GM23248 (cell line): ENCODE results near the gene POFUT2.
"Not testable (repeated sequence)": the region's sequence is repeated elsewhere in the genome, so short reads cannot be mapped to it uniquely, and the experiment has no call there.

ENCODE experiments used
- EZH2 ChIP-seq: fragments of 200-600 bp; sonication (generic); IDR thresholded peaks from 2 replicates; pipeline ENCODE4 v1.6.1; 2018; ENCODE audit warnings: antibody characterized with exemption, mild to moderate bottlenecking; ENCODE audit not compliant: insufficient read depth, poor library complexity, severe bottlenecking
- EZH2phosphoT487 ChIP-seq: fragments of 200-600 bp; sonication (generic); IDR thresholded peaks from 2 replicates; pipeline ENCODE4 v1.6.1; 2018; ENCODE audit warnings: antibody characterized with exemption, moderate library complexity, mild to moderate bottlenecking, low read depth; ENCODE audit not compliant: insufficient read depth

GRCh38 chr21:45315676-45316470, 28.2 kb upstream of the POFUT2 start:
- TF ChIP-seq EZH2, EZH2phosphoT487: not testable (repeated sequence)
